SU-DHL-6 (cell line): ENCODE measurements around the gene LAMA2.

Source experiments
- H2AFZ ChIP-seq: fragments of 200-600 bp; sonication (generic); 2 replicates; pipeline ENCODE4 v1.6.1; 2014; ENCODE audit warnings: low read depth, mild to moderate bottlenecking, moderate library complexity, mixed read lengths, antibody characterized with exemption, low read length; ENCODE audit not compliant: severe bottlenecking
- H3F3A ChIP-seq: fragments of 200-600 bp; shearing (Covaris generic); 2 replicates; pipeline ENCODE4 v1.6.0; 2016; ENCODE audit warnings: antibody characterized with exemption, mild to moderate bottlenecking; ENCODE audit not compliant: insufficient read depth
- H3K27ac ChIP-seq: fragments of 200-600 bp; sonication (generic); 2 replicates; pipeline ENCODE4 v1.5.1; 2016; ENCODE audit warnings: low read depth, mild to moderate bottlenecking, low read length, moderate library complexity, mixed read lengths
- H3K27me3 ChIP-seq: fragments of 200-600 bp; sonication (generic), shearing (Covaris generic); 2 replicates; pipeline ENCODE4 v1.6.0; 2014; ENCODE audit warnings: mild to moderate bottlenecking, low read length
- H3K36me3 ChIP-seq: fragments of 200-600 bp; sonication (generic); 2 replicates; pipeline ENCODE4 v1.6.1; 2014; ENCODE audit warnings: mild to moderate bottlenecking, low read length, mixed read lengths
- H3K4me2 ChIP-seq: fragments of 300-600, 200-600 bp; shearing (Covaris generic), sonication (generic); 2 replicates; pipeline ENCODE4 v1.6.0; 2014; ENCODE audit warnings: low read length, low read depth, mild to moderate bottlenecking; ENCODE audit not compliant: poor library complexity, severe bottlenecking
- H3K4me3 ChIP-seq: fragments of 200-600 bp; sonication (generic); 2 replicates; pipeline ENCODE4 v1.5.1; 2014; ENCODE audit warnings: antibody characterized with exemption, low read length, mild to moderate bottlenecking, mixed read lengths; ENCODE audit not compliant: insufficient read depth, poor library complexity, severe bottlenecking
- H3K79me2 ChIP-seq: fragments of 200-600 bp; sonication (generic); 2 replicates; pipeline ENCODE4 v1.6.1; 2014; ENCODE audit warnings: mild to moderate bottlenecking, low read length, moderate library complexity; ENCODE audit not compliant: insufficient read depth
- H3K9ac ChIP-seq: fragments of 200-600 bp; sonication (generic); 2 replicates; pipeline ENCODE4 v1.7.0; 2014; ENCODE audit warnings: mild to moderate bottlenecking, low read length
- H3K9me2 ChIP-seq: fragments of 200-600 bp; sonication (generic); replicated peaks from 2 replicates; pipeline ENCODE4 v1.6.1; 2014; ENCODE audit warnings: low read length; ENCODE audit not compliant: insufficient read depth
- H3K9me3 ChIP-seq: fragments of 200-600 bp; sonication (generic); 2 replicates; pipeline ENCODE4 v1.6.1; 2014; ENCODE audit warnings: low read length, mixed read lengths; ENCODE audit not compliant: insufficient read depth
- H4K20me1 ChIP-seq: fragments of 200-600 bp; sonication (generic); 2 replicates; pipeline ENCODE4 v1.6.1; 2014; ENCODE audit warnings: low read depth, mild to moderate bottlenecking, antibody characterized with exemption, low read length, moderate library complexity, mixed read lengths
- EZH2phosphoT487 ChIP-seq: fragments of 200-600 bp; sonication (generic), shearing (Covaris generic); conservative IDR thresholded peaks from 2 replicates; pipeline ENCODE4 v1.6.1; 2018; ENCODE audit warnings: mild to moderate bottlenecking, antibody characterized with exemption, low read length, moderate library complexity, mixed read lengths
- TF ChIP-seq, protein P1 (sequence below): fragments of 200-600 bp; sonication (generic); IDR thresholded peaks from one replicate; pipeline ENCODE4 v1.5.1; 2017; ENCODE audit warnings: antibody characterized with exemption, mild to moderate bottlenecking, low read length, moderate library complexity; ENCODE audit not compliant: insufficient read depth, poor library complexity, severe bottlenecking

Gene LAMA2

DNA sequence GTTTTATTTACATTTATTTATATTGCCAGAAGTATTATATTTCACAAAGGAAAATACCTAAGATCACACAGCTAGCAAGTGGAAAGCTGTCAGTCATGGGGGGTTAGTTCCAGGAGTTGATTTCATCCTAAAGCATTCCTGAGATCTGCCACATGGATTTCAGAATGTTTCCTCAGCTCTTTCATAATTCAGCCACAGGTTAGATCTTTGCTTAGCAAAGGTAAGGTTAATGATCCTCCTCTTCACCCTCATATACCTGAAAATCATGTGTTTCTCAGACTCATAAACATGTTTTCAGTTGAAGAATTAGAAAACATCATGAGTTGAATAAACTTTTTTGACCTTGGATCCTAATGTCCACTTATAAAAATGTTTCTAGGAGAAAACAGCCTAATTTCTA is 611.6 kb downstream of the LAMA2 start:
- no peak overlapping the region for H3K4me3 ChIP-seq
- no peaks in the 10 kb centered on the region for H3K9me3 ChIP-seq
- no peak overlapping the region for H3K27ac ChIP-seq
- H2AFZ ChIP-seq, result no peak overlapping the region
- no peaks in the 10 kb centered on the region for H3K9me2 ChIP-seq
- no peaks in the 10 kb centered on the region for H3K36me3 ChIP-seq
- no peaks in the 10 kb centered on the region for H3K27me3 ChIP-seq
- H3F3A ChIP-seq, result no peaks in the 10 kb centered on the region
- H4K20me1 ChIP-seq, result no peaks in the 10 kb centered on the region
- H3K4me2 ChIP-seq, result no peak overlapping the region
- H3K79me2 ChIP-seq, result no peaks in the 10 kb centered on the region
- TF ChIP-seq, protein P1, sequence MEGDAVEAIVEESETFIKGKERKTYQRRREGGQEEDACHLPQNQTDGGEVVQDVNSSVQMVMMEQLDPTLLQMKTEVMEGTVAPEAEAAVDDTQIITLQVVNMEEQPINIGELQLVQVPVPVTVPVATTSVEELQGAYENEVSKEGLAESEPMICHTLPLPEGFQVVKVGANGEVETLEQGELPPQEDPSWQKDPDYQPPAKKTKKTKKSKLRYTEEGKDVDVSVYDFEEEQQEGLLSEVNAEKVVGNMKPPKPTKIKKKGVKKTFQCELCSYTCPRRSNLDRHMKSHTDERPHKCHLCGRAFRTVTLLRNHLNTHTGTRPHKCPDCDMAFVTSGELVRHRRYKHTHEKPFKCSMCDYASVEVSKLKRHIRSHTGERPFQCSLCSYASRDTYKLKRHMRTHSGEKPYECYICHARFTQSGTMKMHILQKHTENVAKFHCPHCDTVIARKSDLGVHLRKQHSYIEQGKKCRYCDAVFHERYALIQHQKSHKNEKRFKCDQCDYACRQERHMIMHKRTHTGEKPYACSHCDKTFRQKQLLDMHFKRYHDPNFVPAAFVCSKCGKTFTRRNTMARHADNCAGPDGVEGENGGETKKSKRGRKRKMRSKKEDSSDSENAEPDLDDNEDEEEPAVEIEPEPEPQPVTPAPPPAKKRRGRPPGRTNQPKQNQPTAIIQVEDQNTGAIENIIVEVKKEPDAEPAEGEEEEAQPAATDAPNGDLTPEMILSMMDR, result no peak
- TF ChIP-seq EZH2phosphoT487, result no peak
- no peak overlapping the region for H3K9ac ChIP-seq

DNA sequence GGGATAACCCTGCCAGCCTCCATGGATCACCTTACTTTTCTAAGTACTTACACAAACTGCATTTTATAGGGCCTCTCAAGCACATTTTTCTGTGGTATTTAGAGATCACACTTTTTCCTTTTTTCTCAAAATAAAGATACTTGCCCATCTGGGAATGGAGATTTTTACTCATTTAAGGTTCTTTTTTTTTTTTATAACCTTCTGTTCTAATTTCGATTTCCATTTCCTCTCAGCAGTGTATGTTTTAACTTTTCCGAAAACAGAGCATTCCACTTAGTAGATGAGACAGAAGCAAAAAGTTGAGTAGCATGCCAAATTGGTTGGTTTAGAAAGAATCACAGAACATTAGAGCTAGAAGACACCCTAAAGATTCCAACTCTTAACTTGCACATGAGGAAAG is 612.7 kb downstream of the LAMA2 start:
- Histone ChIP-seq H3K27ac (no peak overlapping the region), H3K4me3 (no peak overlapping the region), H3K9ac (no peak overlapping the region), H3F3A (no peaks in the 10 kb centered on the region), H3K36me3 (no peaks in the 10 kb centered on the region), H3K27me3 (no peaks in the 10 kb centered on the region), H3K9me2 (no peaks in the 10 kb centered on the region), H3K4me2 (no peak overlapping the region), H4K20me1 (no peaks in the 10 kb centered on the region), H3K9me3 (no peaks in the 10 kb centered on the region), H2AFZ (no peak overlapping the region), H3K79me2 (no peaks in the 10 kb centered on the region)
- no peak for TF ChIP-seq EZH2phosphoT487
- TF ChIP-seq, protein P1, result no peak

DNA sequence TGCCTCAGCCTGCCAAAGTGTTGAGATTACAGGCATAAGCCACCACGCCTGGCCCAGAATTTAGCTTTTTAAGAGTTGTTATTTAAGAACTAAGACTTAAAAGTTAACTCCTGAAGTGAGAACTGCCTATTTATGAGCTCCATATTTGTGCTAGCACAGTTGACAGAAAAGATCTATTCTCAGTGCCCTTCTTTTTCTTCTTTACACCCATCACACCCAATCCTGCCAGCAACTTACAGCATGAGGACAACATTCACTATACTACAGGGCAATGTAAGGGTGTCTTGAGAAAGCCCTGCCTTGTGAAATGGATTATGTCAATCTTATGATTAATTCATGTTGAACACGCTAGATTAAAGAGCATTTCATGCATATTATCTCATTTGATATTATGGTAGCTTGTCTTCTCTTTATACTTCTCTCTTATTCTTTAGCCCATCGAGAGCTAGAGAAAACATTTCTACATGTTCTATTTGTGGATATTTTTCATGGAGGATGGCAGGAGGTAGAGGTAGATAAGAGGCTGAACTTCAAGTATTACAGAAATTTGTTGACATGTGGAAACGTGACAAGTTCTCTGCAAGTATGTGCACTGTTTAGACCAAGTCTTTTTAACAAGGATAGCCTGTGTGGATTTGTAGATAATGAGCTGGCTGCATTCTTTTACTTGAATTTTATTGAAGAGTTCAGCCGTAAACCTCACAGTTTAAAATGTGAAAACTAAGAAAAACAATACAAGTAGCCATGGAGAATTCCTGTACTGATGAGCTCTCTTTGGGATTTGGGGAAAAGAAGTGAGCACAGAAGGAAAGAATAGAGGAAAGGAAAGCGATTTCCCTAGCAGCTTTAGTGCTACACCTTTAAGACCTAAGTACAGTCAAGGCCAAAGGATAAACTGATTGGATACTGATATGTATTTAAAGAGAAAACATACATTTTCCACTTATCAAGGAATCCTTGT is 614.8 kb downstream of the LAMA2 start:
- Histone ChIP-seq H3K9me3 (no peaks in the 10 kb centered on the region), H3F3A (no peaks in the 10 kb centered on the region), H3K27ac (no peak overlapping the region), H3K4me3 (no peak overlapping the region), H3K79me2 (no peaks in the 10 kb centered on the region), H3K4me2 (no peak overlapping the region), H3K27me3 (no peaks in the 10 kb centered on the region), H2AFZ (no peak overlapping the region), H3K9me2 (no peaks in the 10 kb centered on the region), H3K36me3 (no peaks in the 10 kb centered on the region), H4K20me1 (no peaks in the 10 kb centered on the region), H3K9ac (no peak overlapping the region)
- no peak for TF ChIP-seq EZH2phosphoT487
- TF ChIP-seq, protein P1, result no peak
